GM19438 (cell line): Measurements from ENCODE around the gene C18orf63.

Experiments
- ATAC-seq: cut with Tn5 transposase; IDR thresholded peaks from one replicate; pipeline ENCODE4 v1.9.1; 2021; ENCODE audit warnings: low read depth; ENCODE audit not compliant: unreplicated experiment

The C18orf63 gene

DNA sequence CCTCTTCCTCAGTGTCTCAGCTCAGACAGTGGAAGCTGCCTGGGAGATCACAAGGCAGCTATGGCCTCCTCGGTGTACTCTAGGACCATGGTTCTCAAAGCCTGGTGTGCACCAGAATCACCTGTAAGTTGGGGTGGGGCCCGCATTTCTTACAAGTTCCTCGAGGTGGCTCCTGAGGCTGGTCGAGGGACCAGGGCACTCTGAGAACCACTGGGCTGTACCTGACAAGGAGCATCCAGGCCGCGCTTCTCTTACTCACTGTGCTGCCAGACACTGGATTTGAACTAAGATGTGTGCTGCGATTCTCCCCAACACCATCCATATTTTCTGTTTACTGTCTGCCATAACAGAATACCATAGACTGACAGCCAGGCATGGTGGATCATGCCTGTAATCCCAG is 81.9 kb downstream of the C18orf63 start:
- ATAC-seq: no peak

DNA sequence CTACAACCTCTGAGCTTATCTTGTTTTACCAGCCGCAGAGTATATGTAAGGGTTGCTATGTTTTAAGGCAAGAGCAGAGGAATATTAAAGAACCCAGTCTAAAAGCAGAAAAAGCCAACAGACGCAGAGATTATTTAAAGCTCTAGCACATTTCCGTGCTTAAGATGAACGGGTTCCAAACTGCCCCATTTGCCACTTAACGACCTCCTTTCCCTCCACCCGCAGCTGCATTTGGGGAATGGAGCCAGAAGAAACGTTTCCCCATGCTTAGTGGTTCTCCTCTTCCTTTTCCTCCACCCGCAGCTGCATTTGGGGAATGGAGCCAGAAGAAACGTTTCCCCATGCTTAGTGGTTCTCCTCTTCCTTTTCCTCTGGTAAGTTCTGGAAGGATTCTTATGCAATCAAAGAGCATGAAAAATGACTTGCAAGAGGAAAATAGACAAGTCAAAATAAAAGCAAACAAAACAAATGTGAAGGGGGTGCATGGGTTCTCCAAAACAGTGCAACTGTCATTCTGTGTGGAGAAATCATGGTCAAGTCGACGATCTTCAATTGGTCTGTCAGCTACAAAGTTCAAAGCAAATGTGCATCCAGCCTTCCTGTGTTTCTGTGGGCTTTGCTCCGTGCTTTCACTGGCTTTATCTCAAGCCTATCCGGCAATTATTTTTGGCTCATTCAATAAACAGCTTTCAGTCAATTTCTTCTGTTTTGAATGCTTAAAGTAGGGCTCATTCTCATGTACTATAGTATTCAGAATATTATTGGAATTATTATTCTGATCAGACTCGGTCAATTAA is 83.7 kb downstream of the C18orf63 start:
- ATAC-seq: no peak

- ATAC-seq: no peak
Observed at GRCh38 chr18:74400813-74401212, 85.2 kb downstream of the C18orf63 start.

- ATAC-seq: no peak
Observed at GRCh38 chr18:74402806-74403433, 87.3 kb downstream of the C18orf63 start.

- ATAC-seq: no peak
Observed at GRCh38 chr18:74407888-74408287, 92.2 kb downstream of the C18orf63 start.
